GM18502 (cell line): Measurements from ENCODE around the gene TXNDC2.

Experiments
- ATAC-seq: cut with Tn5 transposase; IDR thresholded peaks from one replicate; pipeline ENCODE4 v1.9.1; 2021; ENCODE audit warnings: mild to moderate bottlenecking; ENCODE audit not compliant: unreplicated experiment, poor library complexity

The TXNDC2 gene

DNA sequence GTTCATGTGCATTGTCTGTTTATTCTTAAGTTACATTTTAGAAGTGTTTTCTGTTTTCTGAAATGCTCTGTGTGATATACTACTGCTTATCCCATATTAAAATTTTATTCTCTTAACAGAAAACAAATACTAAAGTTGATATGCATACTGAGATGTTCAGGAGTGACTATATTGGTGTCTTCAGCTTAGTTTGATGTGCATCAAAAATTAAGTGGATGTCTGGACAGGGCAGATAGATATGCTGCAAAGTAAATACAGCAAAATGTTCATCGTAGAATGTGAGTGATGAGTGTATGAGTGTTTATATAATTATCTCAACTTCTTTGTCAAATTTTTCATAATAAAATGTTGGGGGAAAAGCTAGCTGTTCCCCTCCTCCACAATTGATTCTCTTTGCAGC is 41.2 kb downstream of the TXNDC2 start:
- ATAC-seq: no peak

DNA sequence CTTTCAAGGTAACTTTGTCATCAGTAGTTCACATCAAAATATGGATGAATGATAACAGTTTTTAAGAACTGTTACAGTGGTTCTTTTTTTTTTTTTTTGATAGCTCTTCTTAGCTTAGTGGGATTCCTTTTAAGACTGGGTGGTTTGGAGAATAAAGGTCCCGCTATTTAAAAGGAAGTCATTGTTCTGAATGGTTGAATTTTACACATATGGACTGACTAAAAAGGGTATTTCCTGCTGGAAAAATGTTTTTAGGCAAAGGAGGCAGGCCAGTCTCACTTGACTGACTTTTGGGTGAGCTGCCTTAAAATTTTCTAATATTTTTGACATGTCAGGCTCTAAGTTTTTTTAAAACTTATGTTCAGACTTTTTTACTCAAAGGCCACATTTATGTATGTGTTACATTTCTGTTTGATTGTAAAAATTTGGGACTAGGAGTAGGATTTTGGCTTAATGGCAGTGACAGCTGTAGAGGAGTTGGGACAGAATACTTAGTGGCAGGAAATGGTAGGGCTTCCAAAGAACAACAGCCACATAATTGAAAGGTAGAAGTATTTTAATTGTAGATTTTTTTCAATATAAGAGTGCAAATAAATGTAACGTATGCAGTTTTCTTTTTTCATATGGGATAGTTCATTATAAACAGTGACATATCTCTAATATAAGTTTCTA is 41.8 kb downstream of the TXNDC2 start:
- ATAC-seq: no peak

DNA sequence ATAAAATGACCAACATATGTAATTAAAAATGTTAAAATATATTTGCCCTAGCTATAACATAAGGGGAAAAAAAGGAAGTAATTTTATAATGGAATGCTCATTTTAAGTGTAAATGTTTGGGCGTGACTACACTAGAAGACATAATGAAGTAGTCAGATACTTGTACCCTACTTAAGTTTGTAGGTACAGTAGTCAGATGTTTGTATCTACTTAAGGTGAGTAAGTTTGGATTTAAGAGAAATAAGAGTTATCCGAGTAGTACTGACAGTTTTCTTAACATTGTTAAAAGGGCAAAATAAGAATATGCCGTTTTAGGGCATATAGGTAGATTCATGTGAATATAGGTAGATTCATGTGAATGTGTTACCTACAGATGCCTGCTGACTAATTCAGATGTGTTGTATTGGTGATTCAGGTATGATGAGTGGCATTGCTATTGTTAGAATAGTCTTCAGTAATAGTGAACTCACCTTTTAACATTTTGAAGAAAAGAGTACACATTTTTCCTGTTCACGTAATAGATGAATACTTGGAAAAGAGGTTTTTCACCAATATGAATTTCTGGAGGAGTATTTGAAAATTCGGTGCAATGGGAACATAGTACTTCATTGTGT is 43.0 kb downstream of the TXNDC2 start:
- ATAC-seq: no peak

DNA sequence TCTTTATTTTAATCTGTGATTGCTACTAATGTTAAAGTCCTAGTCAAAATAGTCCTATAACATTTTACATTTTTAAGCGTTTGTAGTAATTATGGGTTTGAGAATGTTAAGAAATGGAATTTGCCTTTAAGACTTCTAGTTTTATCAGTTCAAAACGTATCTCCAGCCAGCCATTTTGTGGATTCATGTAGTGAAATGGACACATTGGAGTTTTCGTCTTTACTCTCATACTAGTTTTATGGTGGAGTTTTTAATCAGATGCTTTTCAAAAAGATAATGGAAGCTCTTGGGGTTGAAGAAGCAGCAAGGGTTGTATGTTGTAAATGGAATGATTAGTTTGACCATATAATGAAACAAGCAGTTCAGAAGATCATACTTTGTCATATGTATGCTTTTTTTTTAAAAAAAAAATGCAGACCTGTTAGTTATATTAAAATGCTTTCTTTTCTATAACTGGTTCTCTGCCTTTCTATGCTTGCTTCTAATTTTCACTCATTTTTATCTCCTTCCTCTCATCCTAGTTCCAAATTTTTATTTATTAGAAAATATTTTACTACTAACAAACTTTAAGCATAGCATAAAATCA is 44.6 kb downstream of the TXNDC2 start:
- no peak for ATAC-seq

DNA sequence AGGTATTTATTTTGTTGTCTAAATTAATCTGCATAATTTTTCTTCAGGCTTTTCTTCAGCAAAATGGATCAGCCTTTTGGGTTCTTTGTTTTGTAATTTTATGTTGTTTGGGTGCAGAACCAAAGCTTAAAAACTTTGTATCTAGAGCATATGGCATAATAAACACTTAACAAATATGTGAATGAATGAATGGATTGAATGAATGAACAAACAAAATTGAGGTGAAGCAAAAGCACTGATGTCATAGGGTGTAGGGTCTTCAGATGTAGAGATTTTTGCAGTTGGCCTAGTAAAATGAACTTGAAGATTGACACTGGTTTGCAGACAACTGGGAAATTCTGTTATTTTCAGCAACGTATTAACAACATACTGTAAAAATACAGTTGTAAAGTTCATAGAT is 45.4 kb downstream of the TXNDC2 start:
- ATAC-seq: no peak

DNA sequence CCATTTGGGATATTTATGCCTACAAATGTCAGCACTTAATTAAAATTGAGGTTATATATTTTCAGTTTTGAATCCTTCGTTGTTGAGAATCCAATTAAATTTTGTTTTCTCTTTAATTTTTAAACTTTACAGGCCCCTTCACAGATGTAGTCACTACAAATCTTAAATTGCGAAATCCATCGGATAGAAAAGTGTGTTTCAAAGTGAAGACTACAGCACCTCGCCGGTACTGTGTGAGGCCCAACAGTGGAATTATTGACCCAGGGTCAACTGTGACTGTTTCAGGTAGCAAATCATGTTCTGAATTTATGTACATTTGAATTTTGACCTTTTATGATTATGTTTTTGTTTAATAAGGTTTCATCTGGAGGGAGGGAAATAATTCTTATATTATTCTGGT is 45.9 kb downstream of the TXNDC2 start:
- no peak for ATAC-seq

DNA sequence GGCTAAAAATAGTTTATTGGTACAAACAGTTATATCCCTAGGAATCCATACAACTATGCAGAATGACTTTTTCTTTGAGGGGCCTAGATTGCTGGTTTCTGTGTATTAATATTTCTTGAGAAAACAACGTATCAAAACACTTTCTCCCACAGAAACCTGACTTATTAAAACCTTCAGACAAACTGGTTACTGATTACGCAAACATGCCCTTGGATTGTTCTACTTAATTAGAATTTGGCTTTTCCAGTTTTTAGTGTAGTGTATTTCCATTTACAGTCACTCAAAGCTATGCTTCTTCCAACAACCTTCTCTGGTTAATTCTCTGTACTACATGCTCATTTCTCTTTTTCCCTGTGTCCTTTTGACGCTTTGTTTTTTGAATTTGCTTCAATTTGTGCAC is 48.1 kb downstream of the TXNDC2 start:
- ATAC-seq: no peak

DNA sequence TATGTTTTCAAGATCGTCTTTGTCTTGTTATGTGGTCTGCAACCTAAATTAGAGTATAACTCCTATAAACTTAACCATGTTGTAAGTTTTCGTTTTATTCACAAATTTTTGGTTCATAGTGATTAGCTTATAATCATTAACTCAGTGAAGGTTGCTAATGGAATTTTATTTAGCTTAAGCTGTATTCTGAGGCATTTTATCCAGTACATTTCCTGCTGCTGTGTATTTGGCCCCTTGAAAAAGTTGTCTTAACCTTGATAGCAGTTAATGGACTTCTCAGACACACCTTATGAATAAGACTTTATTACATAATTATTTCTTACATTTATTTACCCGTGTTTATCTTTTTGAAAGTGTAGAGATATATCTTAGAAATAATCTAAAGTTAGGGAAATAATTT is 48.5 kb downstream of the TXNDC2 start:
- no peak for ATAC-seq
